Cardiac muscle cell (in vitro differentiated cells and primary cell): ENCODE results near the gene IFNAR2. TPM values are rescaled to one million over a fixed set of nuclear protein-coding genes. Genes with fewer than 3 reads are reported as not detected.
A peak's percentile ranks its signal among the peaks of the same experiment; 100 is the strongest.

Experiments used
- DNase-seq, 2 donors: peaks; one replicate each; pipeline versions ENCODE4 v3.0.0 to v3.0.0-alpha.2; 2010 to 2017; ENCODE audit warnings: low read depth in 1 of 2, low spot score in 1 of 2
- H3K27ac ChIP-seq: fragments of 200-600 bp; sonication (generic); 2 replicates; pipeline ENCODE4 v1.5.1; 2016
- H3K27me3 ChIP-seq: fragments of 200-600 bp; sonication (generic); 2 replicates; pipeline ENCODE4 v1.6.0; 2016; ENCODE audit warnings: control low read depth
- H3K36me3 ChIP-seq: fragments of 200-600 bp; sonication (generic); 2 replicates; pipeline ENCODE4 v1.5.1; 2016; ENCODE audit warnings: control low read depth
- H3K4me1 ChIP-seq: fragments of 200-600 bp; sonication (generic); 2 replicates; pipeline ENCODE4 v1.8.1; 2017; ENCODE audit warnings: low read depth, mild to moderate bottlenecking, mixed run types
- H3K4me3 ChIP-seq: fragments of 200-600 bp; sonication (generic); 2 replicates; pipeline ENCODE4 v1.5.1; 2016; ENCODE audit warnings: mild to moderate bottlenecking
- H3K9me3 ChIP-seq: fragments of 200-600 bp; sonication (generic); 2 replicates; pipeline ENCODE4 v1.5.1; 2017; ENCODE audit warnings: low read depth, mild to moderate bottlenecking, control low read depth
- polyA plus RNA-seq: library from polyadenylated mRNA; unstranded; fragments of >200 nt; fragmentation: Nextera tagmentation; extraction: Ambion mirVana; gene quantifications from 2 replicates; pipeline ENCODE4 v1.2.1, GENCODE V29; 2016
- total RNA-seq: library from RNA; depleted of rRNA; stranded (reverse); fragments of >200 nt; gene quantifications from 2 replicates; pipeline ENCODE4 v1.2.3, GENCODE V29; 2016
- TF ChIP-seq, protein P1 (sequence below): IDR thresholded peaks from 2 replicates; pipeline ENCODE4 v1.5.1; 2012; ENCODE audit warnings: low read depth, mild to moderate bottlenecking, low read length

IFNAR2 gene
- total and polyA plus RNA-seq, 2 experiments from 2014 or later: 3.3 to 10.9 TPM

DNA sequence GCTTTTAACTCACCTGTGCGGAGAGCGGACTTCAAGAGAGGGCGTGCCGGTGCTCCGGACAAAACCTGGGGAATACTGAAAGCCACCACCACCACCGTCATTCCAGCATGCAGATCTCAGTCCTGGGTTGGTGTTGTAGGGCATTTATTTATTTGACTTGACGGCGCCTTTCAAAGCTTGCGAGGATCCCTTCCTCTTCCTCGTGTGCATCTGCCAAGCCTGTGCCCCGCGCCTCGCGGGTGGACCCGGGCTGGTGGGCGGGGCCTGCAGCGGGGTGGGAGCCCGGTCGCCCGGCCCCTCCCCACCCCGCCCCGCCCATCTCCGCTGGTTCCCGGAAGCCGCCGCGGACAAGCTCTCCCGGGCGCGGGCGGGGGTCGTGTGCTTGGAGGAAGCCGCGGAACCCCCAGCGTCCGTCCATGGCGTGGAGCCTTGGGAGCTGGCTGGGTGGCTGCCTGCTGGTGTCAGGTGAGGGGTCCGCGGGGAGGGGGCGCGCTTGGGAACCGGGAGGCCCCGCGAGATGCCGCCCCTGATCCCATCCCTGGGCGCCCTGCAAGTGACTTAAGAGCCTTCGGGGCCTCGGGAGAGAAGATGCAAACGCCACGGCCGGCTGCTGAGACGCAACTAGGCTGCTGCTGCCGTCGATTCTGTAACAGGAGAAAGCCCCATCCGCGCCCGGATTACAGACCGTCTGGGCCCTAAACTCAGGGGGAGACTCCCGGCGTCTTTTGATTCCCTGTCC lies 36.5 kb downstream of the IFNAR2 start, which contains the start of gene IL10RB:
Gene IL10RB, plus strand, starts transcription at position 318 of the 739 bp plus-strand sequence. Its CDS starts 99 bp downstream, at position 417.
- no peaks in the 10 kb centered on the region for H3K36me3 ChIP-seq
- no peaks in the 10 kb centered on the region for H3K4me1 ChIP-seq
- H3K27me3 ChIP-seq: no peaks in the 10 kb centered on the region
- TF ChIP-seq, protein P1, sequence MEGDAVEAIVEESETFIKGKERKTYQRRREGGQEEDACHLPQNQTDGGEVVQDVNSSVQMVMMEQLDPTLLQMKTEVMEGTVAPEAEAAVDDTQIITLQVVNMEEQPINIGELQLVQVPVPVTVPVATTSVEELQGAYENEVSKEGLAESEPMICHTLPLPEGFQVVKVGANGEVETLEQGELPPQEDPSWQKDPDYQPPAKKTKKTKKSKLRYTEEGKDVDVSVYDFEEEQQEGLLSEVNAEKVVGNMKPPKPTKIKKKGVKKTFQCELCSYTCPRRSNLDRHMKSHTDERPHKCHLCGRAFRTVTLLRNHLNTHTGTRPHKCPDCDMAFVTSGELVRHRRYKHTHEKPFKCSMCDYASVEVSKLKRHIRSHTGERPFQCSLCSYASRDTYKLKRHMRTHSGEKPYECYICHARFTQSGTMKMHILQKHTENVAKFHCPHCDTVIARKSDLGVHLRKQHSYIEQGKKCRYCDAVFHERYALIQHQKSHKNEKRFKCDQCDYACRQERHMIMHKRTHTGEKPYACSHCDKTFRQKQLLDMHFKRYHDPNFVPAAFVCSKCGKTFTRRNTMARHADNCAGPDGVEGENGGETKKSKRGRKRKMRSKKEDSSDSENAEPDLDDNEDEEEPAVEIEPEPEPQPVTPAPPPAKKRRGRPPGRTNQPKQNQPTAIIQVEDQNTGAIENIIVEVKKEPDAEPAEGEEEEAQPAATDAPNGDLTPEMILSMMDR: no peak
- H3K4me3 ChIP-seq: peak within 1 kb of the TSS; percentile 59
- peak; percentile 62 to 81 for DNase-seq
- no peak within 1 kb of the TSS for H3K27ac ChIP-seq
- H3K9me3 ChIP-seq: no peaks in the 10 kb centered on the region

DNA sequence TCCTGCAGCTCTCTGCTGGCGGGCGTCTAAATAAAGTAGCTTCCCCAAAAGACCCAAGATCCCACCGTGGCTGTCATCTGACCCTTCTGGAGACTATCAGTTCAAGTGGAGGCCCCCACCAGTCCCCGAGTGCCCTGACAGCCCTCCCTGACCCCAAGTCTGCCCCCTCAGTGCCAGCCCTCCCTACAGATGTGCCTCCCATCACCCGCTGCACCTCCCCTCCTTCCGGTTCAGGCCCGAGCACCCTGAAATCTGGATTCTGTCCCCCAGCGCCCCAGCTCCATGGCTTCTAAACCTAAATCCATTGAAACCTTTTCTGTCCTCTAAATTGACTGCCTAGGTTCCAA lies 37.0 kb downstream of the IFNAR2 start:
- Histone ChIP-seq H3K4me3 (peak overlapping the region; percentile 59), H3K4me1 (no peaks in the 10 kb centered on the region), H3K9me3 (no peaks in the 10 kb centered on the region), H3K27ac (no peak overlapping the region), H3K36me3 (no peaks in the 10 kb centered on the region), H3K27me3 (no peaks in the 10 kb centered on the region)
- DNase-seq: no peak
- TF ChIP-seq, protein P1: no peak

DNA sequence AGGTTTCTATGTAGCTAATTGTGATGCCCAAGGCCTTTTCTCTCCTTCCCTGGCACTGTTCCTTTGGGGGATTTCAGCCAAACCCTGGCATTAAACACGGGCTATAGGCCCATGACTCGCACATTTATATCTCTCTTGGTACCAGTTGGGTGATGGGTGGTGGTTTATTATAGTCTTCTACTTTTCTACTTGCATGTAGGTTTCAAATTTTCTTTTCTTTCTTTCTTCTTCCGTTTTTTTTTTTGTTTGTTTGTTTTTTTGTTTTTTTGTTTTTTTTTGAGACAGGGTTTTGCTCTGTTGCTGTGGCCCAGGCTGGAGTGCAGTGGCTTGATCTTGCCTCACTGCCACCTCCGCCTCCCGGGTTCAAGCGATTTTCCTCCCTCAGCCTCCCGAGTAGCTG lies 37.5 kb downstream of the IFNAR2 start:
- Histone ChIP-seq H3K27me3 (no peaks in the 10 kb centered on the region), H3K4me3 (no peak overlapping the region), H3K4me1 (no peaks in the 10 kb centered on the region), H3K9me3 (no peaks in the 10 kb centered on the region), H3K36me3 (no peaks in the 10 kb centered on the region), H3K27ac (no peak overlapping the region)
- no peak for DNase-seq
- TF ChIP-seq, protein P1: no peak

DNA sequence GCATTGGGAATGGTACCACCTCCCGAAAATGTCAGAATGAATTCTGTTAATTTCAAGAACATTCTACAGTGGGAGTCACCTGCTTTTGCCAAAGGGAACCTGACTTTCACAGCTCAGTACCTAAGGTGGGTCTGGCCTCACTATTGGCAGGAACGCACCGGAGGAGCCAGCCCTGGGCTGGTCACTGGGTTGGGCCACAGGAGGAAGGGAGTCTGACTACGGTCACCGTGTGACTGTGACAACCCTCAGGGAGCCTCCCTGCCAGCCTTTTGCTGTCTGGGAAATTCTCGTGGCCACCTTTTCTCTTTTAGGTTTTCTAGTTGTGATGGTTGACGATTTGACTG lies 38.6 kb downstream of the IFNAR2 start:
- H3K27ac ChIP-seq: no peak overlapping the region
- H3K4me3 ChIP-seq: no peak overlapping the region
- H3K36me3 ChIP-seq: no peaks in the 10 kb centered on the region
- no peaks in the 10 kb centered on the region for H3K4me1 ChIP-seq
- H3K9me3 ChIP-seq: no peaks in the 10 kb centered on the region
- no peaks in the 10 kb centered on the region for H3K27me3 ChIP-seq
- TF ChIP-seq, protein P1: no peak
- DNase-seq: no peak

DNA sequence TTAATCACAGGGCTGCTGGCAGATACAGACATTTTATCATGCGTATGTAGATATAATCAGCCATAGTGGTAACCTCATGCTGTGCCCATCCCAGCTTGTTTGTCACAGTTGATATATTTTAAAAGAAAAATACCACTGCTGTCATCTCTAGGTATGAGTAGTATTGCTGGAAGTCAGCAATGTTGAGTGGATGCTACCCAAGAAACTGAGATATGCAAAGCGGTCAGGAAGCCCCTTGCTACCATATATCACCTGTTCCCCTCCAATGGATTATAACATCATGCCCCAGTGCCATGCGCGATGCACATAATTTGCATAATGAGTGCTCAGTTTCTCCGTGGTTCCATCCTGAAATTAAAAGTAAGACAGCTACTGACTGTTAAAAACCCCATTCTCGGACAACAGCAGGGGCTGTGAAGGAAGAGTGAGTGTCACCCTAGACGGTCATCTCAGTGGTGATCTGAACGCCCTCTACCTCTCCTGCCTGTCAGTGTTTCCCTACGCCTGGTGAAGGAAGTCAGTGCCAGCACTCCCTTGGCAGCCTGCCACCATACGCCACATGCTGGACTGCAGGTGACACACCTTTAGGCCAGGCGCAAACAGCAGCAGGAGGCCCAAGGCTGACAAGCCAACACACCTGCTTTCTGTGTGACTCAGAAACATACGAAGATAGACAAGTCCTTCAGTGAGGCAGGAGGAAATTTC lies 39.2 kb downstream of the IFNAR2 start:
- TF ChIP-seq, protein P1: no peak
- no peaks in the 10 kb centered on the region for H3K36me3 ChIP-seq
- H3K4me1 ChIP-seq: no peaks in the 10 kb centered on the region
- H3K4me3 ChIP-seq: no peak overlapping the region
- no peaks in the 10 kb centered on the region for H3K27me3 ChIP-seq
- no peaks in the 10 kb centered on the region for H3K9me3 ChIP-seq
- DNase-seq: no peak
- H3K27ac ChIP-seq: no peak overlapping the region
